Left ventricle myocardium superior (tissue), 1 donor: ENCODE data around the gene SEC24D. TPM values are rescaled to one million over a fixed set of nuclear protein-coding genes. Genes with fewer than 3 reads are reported as not detected.
"Not testable (repeated sequence)": the region's sequence is repeated elsewhere in the genome, so short reads cannot be mapped to it uniquely, and the experiment has no call there.

Experiments
- ATAC-seq: fragments of 200-7000 bp; cut with Tn5 transposase; one replicate; pipeline ENCODE4 v1.9.1; 2020; ENCODE audit warnings: mild to moderate bottlenecking, moderate library complexity
- DNase-seq: peaks from one replicate; pipeline ENCODE4 v3.0.0-alpha.2; 2020
- intact Hi-C: fragments of 100-400 bp; cut with micrococcal nuclease; formaldehyde crosslinking; loops from one replicate; pipeline ENCODE4 v1.11.0; 2022
- long read RNA-seq: library from polyadenylated mRNA; unstranded; transcript quantifications from one replicate; pipeline ENCODE4 v2.0.0, GENCODE V29; 2021
- total RNA-seq: library from RNA; stranded (reverse); fragmentation: NEBNext Ultra II Directional; extraction: Animal tissue kit (Norgen Biotek cat#: 25700); gene quantifications from one replicate; pipeline ENCODE4 v1.2.1, GENCODE V29; 2021
- donor health status: DM: no; HTN: yes; CAD: no; lungs with severe emphysema.

SEC24D gene, protein sequence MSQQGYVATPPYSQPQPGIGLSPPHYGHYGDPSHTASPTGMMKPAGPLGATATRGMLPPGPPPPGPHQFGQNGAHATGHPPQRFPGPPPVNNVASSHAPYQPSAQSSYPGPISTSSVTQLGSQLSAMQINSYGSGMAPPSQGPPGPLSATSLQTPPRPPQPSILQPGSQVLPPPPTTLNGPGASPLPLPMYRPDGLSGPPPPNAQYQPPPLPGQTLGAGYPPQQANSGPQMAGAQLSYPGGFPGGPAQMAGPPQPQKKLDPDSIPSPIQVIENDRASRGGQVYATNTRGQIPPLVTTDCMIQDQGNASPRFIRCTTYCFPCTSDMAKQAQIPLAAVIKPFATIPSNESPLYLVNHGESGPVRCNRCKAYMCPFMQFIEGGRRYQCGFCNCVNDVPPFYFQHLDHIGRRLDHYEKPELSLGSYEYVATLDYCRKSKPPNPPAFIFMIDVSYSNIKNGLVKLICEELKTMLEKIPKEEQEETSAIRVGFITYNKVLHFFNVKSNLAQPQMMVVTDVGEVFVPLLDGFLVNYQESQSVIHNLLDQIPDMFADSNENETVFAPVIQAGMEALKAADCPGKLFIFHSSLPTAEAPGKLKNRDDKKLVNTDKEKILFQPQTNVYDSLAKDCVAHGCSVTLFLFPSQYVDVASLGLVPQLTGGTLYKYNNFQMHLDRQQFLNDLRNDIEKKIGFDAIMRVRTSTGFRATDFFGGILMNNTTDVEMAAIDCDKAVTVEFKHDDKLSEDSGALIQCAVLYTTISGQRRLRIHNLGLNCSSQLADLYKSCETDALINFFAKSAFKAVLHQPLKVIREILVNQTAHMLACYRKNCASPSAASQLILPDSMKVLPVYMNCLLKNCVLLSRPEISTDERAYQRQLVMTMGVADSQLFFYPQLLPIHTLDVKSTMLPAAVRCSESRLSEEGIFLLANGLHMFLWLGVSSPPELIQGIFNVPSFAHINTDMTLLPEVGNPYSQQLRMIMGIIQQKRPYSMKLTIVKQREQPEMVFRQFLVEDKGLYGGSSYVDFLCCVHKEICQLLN
- total RNA-seq = 12.5 TPM
- long read RNA-seq, full-length matches to known transcripts = 3 of 7 reads
- long read RNA-seq, partial matches to known transcripts = 2 of 7 reads
- long read RNA-seq, other reads (novel, unspliced or antisense) = 2 of 7 reads

DNA sequence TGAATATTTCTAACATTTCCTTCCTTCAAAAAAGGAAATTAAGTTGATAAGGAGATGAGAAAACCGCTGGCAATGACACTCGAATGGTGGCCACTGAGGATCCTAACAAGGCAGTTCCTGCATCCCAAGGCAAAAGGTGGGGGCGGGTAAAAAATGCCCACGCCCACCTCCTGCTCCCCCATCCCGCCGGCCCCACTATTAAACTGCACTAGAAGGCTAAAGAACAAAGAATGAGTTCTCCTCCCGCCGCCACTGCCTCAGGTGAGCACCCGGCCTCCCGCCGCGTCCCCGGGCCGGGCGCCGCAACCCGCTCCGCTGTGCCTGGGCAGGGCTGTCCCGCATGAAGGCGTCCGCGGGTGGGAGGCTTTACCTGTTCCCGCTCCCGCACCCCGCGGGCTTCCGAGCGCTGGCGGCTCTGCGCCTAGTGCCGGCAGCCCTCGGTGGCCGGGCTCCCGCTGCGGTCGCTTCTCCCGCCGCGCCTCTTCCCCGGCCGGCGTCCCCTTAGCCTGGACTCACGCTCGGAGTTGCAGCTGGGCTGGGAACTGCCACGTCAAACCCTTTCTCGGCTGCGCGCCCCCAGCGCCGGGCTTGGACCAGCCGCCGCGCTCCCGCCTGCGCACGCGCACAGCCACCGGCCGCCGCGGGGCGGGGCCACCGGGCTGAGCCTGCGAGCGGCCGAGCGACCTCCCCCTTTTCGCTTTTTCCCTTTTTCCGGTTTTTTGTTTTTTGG lies at the start of gene SEC24D:
SEC24D (minus strand) TSS at position 556 of the 730 bp plus-strand sequence. CDS start 2,430 bp downstream, outside the sequence.
- DNase-seq = peak; percentile 95
- ATAC-seq = peak; percentile 98
- intact Hi-C loops = no loop called here

DNA sequence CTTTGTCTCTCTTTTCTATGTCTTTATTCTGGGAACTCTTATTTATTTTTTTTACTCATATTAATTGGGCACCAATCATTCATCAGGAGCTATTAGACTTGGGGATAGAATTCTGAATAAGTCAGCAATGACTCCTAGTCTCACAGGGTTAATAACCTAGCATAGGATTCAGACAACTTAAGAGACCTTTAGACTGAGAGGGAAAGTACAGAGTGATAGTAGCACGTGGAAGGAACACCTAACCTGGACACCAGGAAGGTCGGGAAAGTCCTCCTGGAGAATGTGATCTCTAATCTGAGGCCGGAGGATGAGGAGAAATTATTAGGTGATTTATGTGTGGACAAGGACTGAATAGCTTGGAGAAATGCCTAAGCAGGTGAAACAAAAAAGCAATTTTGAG lies 48.8 kb upstream of the SEC24D start:
- DNase-seq = no peak
- no peak for ATAC-seq
- intact Hi-C loops = loop anchor here (10.0 kb wide), 1 partner anchor 110 kb away; no protein-coding TSS in a partner anchor

DNA sequence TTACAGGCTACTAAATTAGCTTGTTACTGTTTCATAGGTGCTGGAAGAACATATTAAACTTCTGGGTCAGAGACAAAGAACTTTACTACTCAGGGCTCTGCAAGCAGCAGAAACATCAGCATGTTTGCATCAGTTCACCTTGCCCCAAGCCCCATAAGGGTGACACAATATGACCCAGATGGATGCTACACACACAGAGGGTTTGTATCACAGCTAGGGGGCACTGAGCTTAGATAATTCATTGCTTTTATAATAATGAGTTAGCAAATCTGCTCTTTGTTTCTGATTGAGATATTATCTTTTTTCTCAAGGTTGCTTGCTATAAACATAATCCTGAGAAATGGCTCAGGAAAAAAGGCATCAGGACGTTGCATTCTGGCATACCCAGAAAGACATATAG lies 47.9 kb upstream of the SEC24D start:
- DNase-seq (no peak), ATAC-seq (no peak)
- intact Hi-C loops = loop anchor here (10.0 kb wide), 1 partner anchor 109 kb away; no protein-coding TSS in a partner anchor

- ATAC-seq (no peak), DNase-seq (no peak)
- intact Hi-C loops = loop anchor here (10.0 kb wide), 1 partner anchor 107 kb away; no protein-coding TSS in a partner anchor
Observed at GRCh38 chr4:118881512-118882146, 45.7 kb upstream of the SEC24D start.

GRCh38 chr4:118879409-118879808 lies 43.5 kb upstream of the SEC24D start:
- intact Hi-C loops = no loop called here
- DNase-seq (no peak), ATAC-seq (no peak)

- DNase-seq, intact Hi-C loops, ATAC-seq: not testable (repeated sequence)
Observed at GRCh38 chr4:118878507-118878906, 42.6 kb upstream of the SEC24D start.

GRCh38 chr4:118877797-118878196 lies 41.9 kb upstream of the SEC24D start:
- no peak for DNase-seq
- ATAC-seq = no peak
- intact Hi-C loops = no loop called here

DNA sequence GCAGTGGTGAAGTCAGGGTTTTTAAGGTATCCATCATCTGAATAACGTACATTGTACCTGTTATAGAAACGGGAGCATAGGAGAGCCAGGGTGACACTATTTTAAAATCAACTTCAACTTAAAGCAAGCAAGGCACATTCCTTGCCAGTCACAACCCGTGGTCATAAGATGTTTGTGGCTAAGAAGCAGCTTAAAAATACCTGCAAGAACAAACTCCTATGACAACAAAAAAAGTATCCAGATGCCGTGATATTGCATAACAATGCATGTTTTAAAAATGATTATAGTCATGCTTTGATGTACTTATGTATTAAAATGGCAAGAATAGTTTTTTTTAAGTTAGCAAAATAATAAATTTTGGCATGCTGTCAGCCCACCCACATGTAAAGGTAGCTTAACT lies 36.3 kb upstream of the SEC24D start:
- ATAC-seq (no peak), DNase-seq (no peak)
- intact Hi-C loops = no loop called here

- no peak for DNase-seq
- peak; percentile 65 for ATAC-seq
Observed at GRCh38 chr4:118869808-118870342, 33.9 kb upstream of the SEC24D start.

GRCh38 chr4:118867311-118868067 lies 31.6 kb upstream of the SEC24D start:
- ATAC-seq = no peak
- intact Hi-C loops = no loop called here
- DNase-seq = no peak

More at GRCh38 chr4:118869808-118870342, 33.9 kb upstream of the SEC24D start:
- intact Hi-C loops = no loop called here

DNA sequence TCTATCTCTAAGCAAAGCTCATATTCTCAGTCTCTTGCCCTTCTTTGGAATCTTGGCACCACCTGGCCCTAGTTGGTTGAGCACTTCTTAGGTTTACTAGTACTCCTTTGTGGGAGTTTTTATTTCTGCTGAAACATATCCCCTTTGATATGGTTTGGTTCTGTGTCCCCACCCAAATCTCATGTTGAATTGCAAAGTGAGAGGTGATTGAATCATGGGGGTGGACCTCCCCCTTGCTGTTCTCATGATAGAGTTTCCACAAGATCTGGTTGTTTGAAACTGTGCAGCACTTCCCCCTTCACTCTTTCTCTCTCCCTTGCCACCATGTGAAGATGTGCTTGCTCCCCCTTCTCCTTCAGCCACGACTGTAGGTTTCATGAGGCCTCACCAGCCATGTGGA lies 30.5 kb upstream of the SEC24D start:
- intact Hi-C loops = no loop called here

GRCh38 chr4:118865091-118865708 lies 29.3 kb upstream of the SEC24D start:
- no peak for DNase-seq
- intact Hi-C loops = no loop called here
- ATAC-seq = peak; percentile 88

More for the DNA sequence above, 30.5 kb upstream of the SEC24D start:
- ATAC-seq (no peak), DNase-seq (no peak)

- DNase-seq = no peak
- intact Hi-C loops = no loop called here
- ATAC-seq = no peak
Observed at GRCh38 chr4:118858779-118859178, 22.9 kb upstream of the SEC24D start.

GRCh38 chr4:118857760-118858159 lies 21.8 kb upstream of the SEC24D start:
- ATAC-seq = no peak
- DNase-seq = no peak
- intact Hi-C loops = no loop called here

DNA sequence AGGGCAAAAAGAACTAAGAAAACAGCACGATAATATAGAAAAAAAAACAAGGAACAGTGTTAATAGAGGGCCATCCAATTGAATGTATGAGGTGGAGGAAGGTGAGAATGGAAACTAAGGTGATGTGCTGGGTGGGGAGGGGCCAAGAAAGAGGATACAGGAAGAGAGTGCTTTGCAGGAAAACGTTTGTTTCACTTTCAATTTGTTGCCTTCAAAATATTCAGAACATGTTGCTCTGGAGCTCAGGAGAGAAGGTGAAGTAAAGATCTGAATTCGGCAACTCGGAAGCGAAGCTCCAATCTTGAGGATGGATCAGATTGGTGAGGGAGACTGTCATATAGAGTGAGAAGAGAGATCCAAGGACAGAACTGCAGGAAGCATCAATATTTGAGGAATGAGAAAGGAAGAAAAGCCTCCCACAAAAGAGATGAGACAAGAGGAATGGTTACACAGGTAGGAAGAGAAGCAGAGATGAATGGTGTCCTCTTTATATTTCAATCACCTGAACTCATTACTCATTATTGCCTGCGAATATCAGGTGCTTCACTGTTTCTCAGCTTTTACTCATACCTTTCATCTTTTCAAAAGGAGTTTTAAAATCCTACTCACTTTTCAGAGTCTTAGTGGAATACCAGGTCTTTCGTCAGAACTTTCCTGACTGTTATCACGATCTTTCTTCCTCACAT lies 14.7 kb upstream of the SEC24D start:
- intact Hi-C loops = no loop called here
- DNase-seq (no peak), ATAC-seq (peak; percentile 27)

DNA sequence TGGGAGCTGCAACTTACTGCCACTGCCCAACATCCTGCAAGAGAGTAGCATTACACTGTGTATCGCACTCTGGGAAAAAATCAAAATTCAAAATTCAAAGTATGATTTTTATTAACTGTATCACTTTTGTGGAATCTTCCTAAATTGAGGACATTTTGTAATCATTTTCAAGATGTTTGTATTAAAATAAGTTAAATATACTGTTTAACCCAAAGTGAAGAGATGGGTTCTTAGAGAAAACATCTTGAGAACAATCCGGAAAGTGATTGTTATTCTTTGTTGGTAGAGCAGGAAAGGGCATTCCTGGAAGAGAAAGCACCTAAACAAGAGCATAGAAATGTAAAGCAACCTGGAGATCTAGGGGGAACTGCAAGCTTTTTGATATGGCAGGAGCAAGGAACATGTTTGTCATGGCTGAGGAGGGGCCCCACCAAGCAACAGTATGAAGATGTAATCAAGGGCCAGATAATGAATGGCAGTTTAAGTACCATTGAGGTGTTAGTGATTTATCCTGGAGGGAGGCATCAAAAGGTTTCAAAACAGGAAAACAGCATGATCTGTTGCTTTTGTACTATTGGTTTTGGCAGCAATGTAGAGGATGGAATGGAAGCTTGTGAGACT lies 14.1 kb upstream of the SEC24D start:
- DNase-seq (no peak), ATAC-seq (no peak)
- intact Hi-C loops = no loop called here
